Epithelial cell of prostate (primary cell): ENCODE measurements around the gene ADAMTS12.

Experiments
- DNase-seq: peaks from one replicate; pipeline ENCODE4 v3.0.0-alpha.2; 2011; ENCODE audit warnings: low read depth, low spot score
- H3K27ac ChIP-seq: fragments of 450-650 bp; 2 replicates; pipeline ENCODE4 v1.5.1; 2017; ENCODE audit warnings: mild to moderate bottlenecking

ADAMTS12 gene

GRCh38 chr5:33848554-33848953, 43.2 kb downstream of the ADAMTS12 start:
- DNase-seq = no peak
- no peak overlapping the region for H3K27ac ChIP-seq

DNA sequence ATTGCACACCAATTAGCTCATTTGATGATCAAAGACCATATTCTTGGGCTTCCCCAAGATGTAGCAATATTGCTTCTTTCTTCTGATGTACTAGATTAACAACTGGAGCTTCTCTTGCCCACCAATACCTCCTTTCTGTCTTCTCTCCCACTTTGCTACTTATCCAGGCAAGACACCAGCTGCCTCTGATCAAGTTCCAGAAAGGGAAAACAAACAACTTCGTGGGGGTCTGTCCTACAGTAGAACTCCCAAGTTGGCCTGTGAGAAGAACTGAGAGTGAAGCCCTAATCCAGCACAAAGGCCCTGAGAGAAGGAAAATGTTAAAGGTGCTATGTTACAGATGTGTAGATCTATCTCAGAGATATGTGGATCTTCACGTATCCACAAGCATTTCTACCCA, 44.9 kb downstream of the ADAMTS12 start:
- DNase-seq = no peak
- H3K27ac ChIP-seq = no peak overlapping the region

DNA sequence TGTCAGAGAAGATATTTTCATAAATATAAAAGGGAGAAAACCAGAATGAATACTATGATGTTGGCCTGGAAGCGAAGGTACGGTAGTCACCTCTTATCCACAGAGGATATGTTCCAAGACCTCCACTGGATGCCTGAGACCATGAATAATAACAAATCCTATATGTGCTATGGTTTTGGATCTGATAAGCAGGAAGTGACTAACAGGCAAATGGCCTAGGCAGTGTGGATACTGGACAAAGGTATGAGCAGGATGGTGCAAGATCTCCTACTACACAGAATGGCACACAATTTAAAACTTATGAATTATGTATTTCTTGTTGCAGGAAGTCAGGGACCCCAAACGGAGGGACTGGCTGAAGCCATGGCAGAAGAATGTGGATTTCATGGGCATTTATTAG, 48.2 kb downstream of the ADAMTS12 start:
- H3K27ac ChIP-seq = peak overlapping the region; percentile 18
- no peak for DNase-seq

- no peak for DNase-seq
- H3K27ac ChIP-seq = no peak overlapping the region
These were observed 49.3 kb downstream of the ADAMTS12 start for GRCh38 chr5:33842456-33842855.

DNA sequence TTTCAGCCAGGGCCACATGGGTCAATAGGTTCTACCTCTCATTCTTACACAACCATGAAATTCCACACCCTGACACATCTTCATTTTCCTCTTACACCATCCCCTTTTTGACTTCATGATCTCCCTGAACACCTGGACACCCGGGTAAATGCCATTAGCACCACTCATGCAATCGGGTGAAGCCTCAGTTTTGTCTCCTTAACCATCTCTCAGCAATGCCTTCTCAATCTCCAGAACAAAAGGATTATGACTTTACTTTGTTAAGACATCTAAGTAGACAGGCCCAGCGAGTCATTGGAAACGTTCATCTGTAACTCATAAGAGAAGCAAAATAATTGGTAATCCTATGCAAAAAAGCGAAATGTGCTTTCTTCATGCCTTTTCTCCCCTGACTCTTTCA, 49.9 kb downstream of the ADAMTS12 start:
- no peak for DNase-seq
- no peak overlapping the region for H3K27ac ChIP-seq

DNA sequence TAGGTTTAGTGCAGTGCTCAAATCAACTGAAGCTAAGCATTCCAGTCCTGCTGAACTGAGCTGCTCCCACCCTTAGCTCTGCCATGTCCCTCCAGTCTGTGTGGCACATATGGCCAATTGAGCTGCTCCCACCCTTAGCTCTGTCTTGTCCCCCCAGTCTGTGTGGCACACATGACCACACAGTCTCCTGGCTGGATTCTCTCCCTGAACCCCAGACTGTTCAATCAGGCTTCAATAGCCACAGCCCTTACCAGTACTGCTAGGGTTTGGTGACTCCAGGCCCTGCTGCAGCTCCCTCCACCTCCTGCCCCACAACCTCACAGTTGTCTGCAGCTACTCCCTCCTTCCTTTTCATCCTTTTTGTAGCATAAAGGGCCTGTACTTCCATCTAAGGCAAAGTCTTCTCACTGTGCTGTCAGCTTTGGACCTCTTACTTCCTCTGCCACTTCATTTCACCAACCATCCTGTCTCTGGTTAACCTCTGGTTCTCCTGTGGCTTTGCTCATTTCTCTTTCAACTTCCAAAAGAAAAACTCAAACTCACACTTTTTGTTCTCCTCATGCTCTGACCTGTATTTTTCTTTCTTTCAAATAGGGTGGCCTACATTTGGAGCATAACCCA, 50.8 kb downstream of the ADAMTS12 start:
- no peak for DNase-seq
- H3K27ac ChIP-seq = no peak overlapping the region

GRCh38 chr5:33837301-33837700, 54.5 kb downstream of the ADAMTS12 start:
- H3K27ac ChIP-seq = no peak overlapping the region
- no peak for DNase-seq

DNA sequence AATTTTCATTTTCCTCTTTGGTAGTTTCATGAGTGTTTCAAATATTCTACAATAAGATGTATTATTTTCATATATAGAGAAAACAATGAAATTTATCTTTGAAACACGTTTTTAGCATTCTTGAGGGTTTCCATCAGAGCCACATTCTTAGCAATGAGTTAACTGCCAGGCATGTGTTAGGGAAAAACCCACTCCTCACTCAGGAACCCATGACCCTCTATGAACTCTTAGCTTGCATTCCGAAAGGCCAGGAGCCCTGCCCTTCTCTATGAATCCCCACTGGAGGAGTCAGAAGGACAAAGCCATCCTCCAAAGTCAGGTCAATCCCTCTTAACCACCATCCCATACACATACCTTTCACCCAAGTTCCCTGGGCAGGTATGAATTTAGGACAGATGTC, 57.5 kb downstream of the ADAMTS12 start:
- no peak for DNase-seq
- H3K27ac ChIP-seq = no peak overlapping the region

GRCh38 chr5:33833237-33833575, 58.6 kb downstream of the ADAMTS12 start:
- no peak for DNase-seq
- H3K27ac ChIP-seq = no peak overlapping the region

DNA sequence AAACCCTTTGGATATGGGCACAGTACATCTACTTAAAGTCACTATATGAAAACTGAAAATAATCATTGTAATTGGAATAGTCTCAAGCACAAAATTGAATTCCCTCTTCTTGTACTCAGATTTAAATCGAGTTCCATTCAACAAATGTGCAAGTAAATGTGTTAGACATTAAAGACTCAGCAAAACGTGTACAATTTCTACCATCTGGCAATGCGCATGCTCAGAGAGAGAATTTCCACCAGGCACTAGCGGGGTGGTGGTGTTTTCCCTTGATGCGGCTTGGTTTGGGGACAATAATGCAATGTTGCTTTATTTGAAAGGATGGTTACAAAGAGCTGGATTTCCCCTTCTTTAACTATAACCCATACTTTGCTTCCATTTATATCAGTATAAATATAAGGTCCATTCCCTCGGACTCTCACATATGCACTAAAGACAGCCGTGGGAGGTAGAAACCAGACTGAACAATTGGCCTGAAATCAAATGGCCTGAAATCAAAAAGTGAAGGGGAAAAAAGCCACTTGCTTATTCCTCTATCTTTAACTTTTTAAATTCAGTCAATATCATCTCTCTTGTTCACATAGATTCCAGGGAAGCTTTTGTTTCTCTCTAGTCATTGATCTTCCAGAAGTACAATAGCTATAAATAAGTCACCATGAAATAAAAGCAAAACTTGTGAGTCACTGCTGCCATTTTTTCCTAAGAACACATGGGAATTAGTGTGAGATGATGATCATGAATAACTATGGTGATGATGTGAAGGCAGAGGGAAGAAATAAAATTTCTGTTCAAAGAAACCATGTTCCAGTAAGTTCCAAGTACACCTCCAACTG, 59.2 kb downstream of the ADAMTS12 start:
- DNase-seq = no peak
- no peak overlapping the region for H3K27ac ChIP-seq

- H3K27ac ChIP-seq = no peak overlapping the region
- DNase-seq = no peak
These were observed 60.7 kb downstream of the ADAMTS12 start for GRCh38 chr5:33831041-33831440.

GRCh38 chr5:33829430-33829829, 62.4 kb downstream of the ADAMTS12 start:
- DNase-seq = no peak
- H3K27ac ChIP-seq = no peak overlapping the region

DNA sequence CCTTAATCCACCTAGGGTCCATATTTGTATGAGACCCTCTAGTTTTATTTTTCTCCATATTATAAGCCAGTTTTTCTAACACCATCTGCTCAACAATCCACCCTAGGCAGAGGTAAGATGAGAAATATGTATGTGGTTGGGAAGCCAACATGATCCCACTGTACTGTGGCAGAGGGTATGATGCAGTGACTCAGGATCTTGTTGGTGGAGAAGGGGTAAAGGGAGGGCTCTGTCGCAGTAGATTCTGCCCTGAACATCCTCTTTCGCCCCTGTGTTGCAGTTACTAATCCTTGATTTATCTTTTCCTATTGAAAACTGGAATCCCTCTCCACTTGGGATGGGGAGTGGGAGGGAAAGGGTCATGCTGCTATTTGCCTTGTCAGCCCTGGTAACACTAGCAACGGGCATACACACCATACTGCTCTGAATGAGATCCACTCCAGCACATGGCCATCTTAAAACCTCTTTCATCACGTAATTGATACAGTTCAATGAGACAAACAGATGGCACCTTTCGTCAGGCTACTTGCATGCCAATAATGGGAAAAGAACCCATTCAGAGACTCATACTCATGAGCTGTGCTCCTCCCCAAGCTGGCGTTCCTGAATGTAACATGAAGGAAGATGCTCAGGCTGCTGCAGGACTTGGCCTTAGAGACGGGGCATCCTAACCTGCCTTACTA, 63.0 kb downstream of the ADAMTS12 start:
- no peak overlapping the region for H3K27ac ChIP-seq
- no peak for DNase-seq

- DNase-seq = no peak
- H3K27ac ChIP-seq = no peak overlapping the region
These were observed 63.9 kb downstream of the ADAMTS12 start for GRCh38 chr5:33827885-33828284.

GRCh38 chr5:33827018-33827707, 64.6 kb downstream of the ADAMTS12 start:
- DNase-seq = no peak
- no peak overlapping the region for H3K27ac ChIP-seq

- no peak for DNase-seq
- H3K27ac ChIP-seq = no peak overlapping the region
These were observed 67.1 kb downstream of the ADAMTS12 start for GRCh38 chr5:33824516-33825195.

GRCh38 chr5:33817301-33817700, 74.5 kb downstream of the ADAMTS12 start:
- H3K27ac ChIP-seq = no peak overlapping the region
- DNase-seq = no peak

DNA sequence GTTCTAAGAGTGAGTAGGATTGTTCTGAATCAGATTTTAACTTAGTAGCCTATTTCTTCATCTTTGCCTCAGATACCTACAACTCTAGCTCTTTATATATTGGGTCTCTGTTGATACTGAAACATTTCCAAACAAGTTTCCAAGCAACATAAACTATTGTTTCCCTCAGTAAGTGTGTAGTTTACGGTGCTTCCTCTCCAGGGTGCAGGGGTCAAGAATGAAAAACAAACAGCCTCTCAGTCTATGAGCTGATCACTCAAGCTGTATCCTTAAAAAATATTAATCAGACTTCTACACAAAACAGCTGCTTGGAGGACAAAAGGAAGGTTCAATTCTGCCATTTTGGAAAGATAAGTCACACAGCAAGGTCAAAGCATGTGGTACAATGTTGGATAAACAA, 75.0 kb downstream of the ADAMTS12 start:
- no peak for DNase-seq
- no peak overlapping the region for H3K27ac ChIP-seq

DNA sequence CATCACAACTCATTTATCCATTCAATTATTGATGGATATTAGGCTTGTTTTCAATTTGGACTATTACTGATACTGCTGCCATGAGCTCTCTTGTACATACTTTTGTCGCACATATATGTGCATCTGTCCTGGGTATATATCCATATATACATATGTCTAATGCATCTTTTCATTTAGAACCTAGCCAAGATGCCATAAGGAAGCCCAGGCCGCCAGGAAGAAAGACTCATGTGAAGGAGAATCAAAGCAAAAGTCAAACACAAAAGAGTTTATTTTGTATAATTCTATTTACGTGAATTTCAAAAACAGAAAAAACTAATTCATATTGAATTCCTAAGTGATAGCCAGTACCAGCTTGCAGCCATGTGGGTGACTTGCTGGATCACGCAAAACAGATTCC, 79.0 kb downstream of the ADAMTS12 start:
- H3K27ac ChIP-seq = no peak overlapping the region
- no peak for DNase-seq

- no peak overlapping the region for H3K27ac ChIP-seq
- no peak for DNase-seq
These were observed 81.2 kb downstream of the ADAMTS12 start for GRCh38 chr5:33810491-33811120.
